DMS153 treated with DMSO at 0.1 percent for 48 hours (cell line): ENCODE data around the gene TPSAB1.

Experiments used
- DNase-seq: peaks from one replicate; lab custom pipeline; 2025; ENCODE audit not compliant: unreplicated experiment; lab: John Stamatoyannopoulos, UW

Gene TPSAB1

DNA sequence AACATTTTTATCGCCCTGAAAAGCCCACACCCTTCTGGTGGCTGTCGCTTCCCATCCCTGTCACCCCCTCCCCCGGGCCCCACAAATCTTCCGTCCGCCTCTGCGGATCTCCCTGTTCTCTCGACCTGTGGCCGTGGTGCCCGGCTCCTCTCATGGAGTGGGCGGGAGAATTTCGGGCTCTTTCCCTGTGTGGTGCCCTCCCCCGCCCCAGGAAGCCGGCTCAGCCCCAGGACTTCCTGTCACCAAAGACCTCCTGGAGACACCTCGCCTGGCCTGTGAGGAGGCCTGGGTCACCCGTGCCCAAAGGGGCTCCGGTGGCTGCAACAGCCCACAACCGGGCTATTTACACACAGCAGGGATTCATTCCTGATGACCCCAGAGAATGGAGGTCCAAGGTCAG, 42.8 kb downstream of the TPSAB1 start:
- DNase-seq, result no peak

DNA sequence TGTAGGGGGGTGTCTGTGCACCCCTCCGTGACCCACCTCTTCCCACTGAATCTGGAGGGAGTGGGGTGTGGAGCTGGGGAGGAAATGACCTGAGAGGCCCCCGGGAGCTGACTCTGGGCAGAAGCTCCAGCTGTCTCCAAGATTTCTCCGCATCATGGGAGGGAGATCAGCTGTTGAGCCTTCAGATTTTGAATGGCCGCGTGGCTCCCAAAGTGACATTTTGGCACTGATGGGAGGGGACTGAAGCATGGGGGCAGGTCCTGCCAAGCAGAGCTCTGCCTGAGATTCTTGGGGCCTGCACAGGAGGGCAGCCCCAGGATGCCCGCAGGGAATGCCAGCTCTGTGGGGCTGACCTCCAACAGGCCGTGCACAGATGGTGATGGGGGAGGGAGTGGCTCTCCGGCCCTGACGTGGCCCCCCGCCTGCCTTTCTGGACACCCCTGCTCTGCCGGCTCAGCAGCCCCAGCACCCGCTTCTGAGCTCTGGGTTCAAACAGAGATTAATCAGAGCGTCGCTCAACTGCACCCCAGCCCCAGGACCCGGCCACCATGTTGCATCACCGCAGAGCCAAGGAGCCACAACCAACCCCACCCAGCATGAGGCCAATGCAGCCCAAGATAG, 43.6 kb downstream of the TPSAB1 start:
- DNase-seq, result no peak

DNA sequence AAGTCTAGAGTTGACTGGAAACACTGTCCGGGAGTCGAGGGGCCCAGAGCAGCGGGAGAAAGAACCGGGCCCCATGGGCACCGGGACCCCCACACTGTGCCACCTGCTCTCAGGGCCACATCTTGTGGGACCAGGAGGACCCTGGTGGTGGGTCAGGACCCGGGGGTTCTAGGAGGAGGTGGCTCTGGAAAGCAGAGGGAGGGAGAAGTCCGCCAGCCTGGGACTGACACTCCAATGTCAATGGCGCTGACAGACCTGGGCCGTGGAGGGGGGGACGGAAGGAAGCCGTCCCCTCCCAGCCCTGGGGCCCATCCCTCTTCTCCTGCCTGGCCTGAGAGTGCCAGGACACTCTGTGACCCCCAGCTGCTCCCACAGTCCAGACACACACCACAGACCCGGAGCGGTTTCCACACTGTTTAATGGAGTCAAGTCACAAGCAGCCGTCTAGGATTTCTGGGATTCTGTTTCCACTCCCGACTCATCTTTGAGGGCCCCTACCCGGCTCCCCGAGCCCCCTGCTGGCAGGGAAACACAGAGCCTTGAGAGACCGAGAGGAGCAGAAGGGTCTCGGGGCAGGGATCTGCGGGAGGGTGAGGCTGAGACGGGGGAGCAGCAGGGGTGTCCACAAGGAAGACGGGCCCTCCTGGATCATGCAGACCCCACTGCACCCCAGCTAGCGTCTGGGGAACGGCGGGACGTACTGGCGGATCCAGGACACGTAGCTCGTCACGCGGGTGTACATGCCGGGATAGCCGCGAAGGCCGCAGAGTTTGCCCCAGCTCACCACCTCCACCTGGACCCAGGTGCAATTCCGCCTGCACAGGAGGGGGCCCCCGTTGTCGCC, 45.4 kb downstream of the TPSAB1 start:
- DNase-seq, result no peak

DNA sequence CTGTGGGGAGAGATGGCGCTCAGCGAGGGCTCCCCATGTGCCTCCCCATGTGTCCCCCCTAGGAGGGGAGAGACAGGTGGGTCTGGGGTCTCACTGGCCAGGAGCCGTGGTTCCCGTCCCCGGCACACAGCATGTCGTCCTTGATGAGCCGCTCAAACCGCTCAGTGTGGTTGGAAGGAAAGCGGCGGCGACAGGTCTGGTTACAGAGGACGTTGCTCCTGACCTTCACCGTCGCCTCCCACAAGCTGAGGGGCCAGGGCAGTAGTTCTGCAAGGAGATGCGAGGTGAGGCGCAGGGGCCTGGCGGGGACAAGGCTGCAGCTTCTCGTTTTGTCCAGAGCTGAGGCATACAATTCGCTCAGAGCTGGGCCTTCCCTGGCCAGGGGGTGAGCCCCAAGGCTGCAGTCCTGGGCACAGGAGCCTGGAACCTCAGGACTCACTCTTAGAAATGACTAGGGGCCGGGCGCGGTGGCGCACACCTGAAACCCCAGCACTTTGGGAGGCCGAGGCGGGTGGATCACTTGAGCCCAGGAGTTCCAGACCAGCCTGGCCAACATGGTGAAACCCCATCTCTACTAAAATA, 46.1 kb downstream of the TPSAB1 start:
- DNase-seq, result no peak

DNA sequence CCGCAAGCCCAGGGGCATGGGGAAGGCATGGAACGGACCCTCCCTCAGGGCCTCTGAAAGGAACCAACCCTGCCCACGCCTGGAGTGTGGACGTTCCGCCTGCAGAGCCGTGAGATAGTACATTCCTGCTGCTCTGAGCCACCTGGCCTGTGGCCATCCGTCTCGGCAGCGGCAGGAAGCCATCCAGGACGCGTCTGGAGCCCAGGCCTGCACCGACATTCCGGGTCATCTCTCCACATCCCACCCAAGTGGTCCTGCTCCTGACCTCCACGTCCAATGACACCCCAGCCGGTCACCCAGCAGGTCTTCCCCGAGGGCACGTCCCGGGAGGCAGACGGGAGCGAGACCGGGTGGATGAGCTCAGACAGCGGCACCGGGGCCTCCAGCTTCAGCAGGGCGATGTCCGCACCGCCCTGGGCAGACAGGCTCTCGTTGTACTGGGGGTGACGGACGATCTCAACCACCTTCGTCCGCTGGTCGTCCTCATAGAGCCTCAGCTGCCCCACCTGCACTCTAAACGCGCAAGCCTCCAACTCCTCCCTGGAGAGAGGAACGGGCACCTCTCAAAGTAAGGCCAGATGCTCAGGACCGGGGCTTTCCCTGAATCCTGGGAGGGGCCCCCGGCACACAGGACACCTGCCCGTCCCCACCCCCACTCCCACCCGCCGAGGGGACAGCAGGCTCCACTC, 47.6 kb downstream of the TPSAB1 start:
- no peak for DNase-seq

DNA sequence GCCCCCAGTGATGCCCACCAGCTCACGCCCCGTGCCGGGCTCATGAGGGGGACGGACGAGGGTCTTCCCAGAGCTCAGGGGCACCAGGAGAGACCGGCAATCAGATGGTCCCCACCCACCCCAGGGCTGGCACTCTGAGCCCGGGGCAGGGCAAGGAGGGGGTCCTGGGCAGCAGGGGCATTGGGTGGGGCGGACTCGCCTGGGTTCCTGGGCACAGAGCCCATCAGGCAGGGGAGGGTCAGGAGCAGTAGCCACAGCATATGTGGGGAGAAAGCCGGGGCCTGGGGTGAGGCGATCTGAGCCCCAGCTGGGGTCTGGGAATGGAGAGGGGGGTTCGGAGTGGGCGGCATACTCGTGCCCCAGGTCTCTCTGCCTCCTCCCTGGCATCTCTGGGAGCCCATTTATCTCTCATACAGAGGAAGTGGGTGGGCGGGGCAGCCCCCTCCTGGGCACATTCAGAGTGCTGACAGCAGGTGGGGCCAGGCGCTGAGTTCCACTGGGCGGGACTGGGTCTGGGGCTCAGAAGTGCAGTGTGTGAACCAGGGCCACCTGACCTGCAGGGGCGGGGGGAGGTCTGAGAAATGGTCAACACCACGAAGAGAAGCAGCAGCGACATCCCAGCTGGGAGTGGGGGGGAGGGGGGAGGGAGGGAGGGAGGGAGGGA, 48.4 kb downstream of the TPSAB1 start:
- DNase-seq, result peak; percentile 25

DNA sequence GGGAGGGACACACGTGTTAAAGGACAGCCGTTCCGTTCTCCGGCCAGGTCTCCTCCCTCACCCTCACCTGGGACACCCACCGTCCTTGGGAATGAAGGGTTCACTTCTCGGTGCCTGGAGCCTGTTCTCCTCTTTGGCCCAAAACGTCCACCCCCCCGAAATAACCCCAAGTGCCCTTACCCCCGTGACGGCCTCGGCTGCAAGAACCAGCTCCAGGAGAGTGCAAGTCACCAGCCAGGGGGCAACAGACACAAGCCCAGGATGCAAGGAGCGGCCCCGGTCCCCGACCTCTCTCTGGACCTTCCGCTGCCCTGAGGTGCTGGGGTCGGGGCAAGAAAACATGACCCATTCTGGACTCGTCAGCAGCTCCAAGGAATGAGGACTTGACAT, 49.0 kb downstream of the TPSAB1 start:
- DNase-seq, result no peak

DNA sequence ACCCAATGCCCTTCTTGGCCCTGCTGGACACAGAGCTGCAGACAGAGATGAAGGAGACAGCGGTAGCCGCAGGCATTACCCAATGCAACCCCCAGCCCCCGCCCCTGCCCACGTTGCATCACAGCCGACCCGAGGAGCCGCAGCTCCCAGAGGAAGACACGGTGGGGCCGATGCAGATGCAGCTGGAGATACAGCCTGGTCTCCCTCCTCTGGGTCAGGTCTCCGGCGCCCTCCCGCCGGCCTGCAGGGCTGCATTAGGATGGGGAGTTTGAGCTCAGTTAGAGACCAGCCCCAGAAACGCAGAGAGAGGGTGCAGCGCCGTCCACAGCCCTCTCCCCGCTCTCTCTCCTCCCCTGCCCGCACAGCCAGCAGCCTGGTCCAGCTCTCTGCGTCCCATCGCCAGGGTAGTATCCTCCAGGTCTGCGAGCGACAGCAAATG, 49.6 kb downstream of the TPSAB1 start:
- no peak for DNase-seq

DNA sequence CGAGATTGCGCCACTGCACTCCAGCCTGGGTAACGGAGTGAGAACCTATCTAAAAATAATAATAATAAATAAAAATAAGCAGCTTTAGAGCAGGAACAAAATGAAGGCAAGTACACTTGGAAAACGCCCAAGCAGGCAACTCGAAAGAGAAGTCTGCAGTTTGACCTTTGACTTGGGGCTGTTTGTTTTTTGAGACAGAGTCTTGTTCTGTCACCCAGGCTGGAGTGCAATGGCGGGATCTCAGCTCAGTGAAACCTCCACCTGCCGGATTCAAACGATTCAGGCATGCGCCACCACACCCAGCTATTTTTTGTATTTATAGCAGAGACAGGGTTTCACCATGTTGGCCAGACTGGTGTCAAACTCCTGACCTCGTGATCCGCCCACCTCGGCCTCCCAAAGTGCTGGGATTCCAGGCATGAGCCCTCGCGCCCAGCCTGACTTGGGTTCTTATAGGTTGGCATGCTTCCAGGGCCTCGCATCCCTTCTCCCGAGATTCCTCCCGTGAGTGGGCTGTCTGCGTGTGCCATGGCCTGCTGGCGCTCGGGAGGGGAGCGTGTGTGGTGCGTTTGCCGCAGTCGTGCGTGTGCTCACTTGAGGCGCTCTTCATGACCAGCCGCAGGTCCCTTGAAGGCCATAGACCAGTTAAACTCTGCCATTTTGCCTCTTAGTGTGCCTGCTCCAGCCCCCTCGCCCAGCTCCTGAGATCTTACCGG, 50.5 kb downstream of the TPSAB1 start:
- DNase-seq, result no peak

DNA sequence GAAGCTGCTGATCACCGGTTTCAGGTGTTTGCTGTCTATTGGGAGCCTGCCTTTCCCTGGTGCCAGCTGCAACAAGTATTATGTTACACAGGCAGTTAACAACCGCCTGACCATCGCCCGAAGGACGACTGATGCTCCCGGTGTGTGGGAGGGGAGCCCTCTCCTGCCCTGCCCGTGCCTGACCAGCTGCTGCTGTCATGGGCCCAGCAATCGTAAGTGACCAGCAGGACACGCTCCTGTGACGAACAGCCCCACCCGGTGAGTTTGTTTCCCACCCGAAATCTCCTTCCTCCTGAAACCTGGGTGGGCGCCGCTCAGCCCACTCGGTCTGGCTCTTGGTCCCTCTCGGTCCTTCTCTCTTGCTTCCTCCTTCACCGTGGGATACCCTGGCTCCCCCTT, 51.1 kb downstream of the TPSAB1 start:
- DNase-seq, result peak; percentile 66
